ENCODE data around the gene ZNF492.
"Not testable (repeated sequence)": the region's sequence is repeated elsewhere in the genome, so short reads cannot be mapped to it uniquely, and the experiment has no call there.

The ZNF492 gene

DNA sequence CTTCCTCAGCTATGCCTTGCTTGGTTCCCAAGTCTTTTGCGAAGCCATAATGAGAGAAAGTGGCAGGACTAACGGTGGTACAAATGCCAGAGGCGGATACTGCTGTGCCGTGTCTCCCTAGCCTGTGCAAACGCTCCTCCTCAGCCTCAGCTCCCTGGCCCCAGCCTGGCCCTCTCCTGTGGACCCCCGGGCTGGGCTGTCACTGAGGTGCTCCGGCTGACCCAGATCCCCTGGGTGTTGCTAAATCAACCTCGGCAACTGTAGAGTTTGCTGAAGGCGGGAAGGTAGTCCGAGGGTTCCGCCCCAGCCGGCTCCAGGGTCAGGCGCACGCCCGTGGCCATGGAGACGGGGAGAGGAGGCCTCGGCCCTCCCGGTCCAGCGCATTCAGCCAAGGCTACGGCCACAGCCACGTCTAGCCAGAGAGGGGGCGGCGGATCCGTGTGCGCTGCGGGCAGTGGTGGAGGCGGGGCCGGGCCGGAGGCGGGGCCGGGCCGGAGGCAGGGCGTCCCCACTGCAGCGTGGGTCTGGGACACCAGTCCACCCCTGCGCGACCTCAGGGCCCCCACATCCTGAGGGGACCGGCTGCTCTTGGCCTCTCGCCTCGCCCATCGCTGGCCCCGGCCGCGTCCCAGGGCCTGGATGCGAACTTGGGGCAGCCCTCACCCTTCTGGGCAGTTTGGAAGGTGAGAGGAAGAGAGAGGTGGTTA, 16.4 kb upstream of the ZNF492 start:
- DNase-seq (ENCODE audit: low read depth), result no peak

DNA sequence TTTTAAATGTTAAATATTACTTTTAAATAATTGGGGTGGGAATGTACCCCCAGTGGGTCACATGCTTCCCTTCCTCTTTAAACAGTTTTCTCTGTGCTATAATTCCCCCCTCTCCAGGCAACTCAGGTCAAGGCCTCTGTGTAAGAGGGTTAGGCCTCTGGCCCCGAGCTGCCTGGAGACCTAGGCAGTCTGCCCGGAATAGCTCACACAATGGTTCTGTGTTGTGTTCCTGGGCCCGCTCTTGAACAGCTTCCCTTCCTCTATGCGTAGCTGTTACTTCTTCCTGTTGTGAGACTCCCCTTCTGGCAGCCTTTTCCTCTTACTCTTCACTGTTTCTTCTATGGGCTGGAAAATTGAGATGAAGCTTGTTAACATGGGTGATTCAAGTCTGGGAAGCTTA, 14.8 kb upstream of the ZNF492 start:
- no peak for DNase-seq (ENCODE audit: low read depth)

DNA sequence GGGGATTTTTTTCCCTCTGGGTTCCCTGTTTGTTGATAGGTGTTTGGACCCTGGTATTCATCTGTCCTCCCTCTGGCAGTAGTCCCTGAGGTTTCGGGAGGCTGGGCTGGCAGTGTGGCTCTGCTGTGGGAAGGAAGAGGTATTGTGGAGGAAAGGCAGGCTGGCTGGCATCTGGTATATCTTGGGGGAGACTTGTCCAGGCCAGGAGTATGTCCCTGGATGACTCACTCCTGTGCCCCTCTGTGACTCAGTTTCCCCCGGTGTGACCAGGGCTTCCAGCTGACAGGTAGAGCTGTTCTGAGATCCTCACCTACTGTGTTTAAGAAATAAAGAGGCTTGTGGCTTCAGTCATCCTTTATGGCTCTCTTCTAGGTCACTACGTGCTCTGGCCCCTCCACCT, 14.2 kb upstream of the ZNF492 start:
- DNase-seq (ENCODE audit: low read depth), result no peak

DNA sequence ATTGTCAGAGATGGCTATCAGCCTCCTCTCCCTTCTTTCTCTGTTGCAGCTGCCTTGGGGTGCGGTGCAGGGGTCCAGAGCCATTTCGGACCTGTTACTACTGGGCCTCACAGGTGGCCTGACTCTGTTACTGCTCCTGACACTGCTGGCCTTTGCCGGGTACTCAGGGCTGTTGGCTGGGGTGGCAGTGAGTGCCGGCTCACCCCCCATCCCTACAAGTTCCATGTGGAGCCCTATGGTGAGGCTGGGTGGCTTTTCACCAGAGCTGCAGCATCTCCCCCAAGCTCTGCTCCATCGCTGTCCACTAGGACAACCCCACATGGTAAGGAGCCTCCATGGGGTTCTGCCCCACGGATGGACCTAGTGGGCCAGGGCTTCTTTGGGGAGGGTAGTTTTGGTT, 13.7 kb upstream of the ZNF492 start:
- DNase-seq (ENCODE audit: low read depth), result no peak

DNA sequence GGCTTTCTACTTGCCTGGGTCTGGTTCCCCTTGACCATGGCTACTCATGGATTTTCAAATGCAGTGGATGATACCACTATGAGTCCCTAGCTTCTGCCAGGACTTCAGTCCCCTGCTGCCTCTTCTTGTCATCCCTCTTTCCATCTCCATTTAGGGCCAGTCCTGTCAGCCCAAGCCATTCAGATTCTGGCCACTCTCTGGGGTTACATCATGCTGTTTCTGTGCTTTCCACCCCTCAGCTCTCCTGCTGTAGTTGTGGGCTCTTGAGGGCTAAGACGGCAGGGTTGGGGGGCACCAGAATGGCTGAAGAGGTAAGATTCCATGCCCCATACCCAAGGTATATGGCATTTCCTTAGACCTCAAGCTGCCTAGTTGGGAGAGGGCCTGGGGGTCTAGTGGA, 13.2 kb upstream of the ZNF492 start:
- no peak for DNase-seq (ENCODE audit: low read depth)

DNA sequence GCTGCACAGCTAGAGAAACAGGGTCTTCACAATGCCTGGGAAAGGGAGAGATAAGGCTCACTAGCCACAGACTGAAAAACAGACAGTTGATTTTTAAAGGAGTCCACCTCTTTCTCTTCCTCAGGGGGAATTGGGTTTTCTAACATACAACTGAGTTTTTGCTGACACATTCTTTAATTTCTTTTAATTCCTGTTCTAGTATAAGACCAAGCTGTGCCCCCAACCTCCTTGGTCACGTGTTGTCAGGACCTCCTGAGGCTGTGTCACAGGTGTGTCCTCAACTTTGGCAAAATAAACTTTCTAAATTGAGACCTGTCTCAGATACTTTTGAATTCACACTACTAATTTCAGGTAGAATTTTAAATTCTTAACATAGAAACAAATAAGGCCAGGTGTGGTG, 12.1 kb upstream of the ZNF492 start:
- no peak for DNase-seq (ENCODE audit: low read depth)

DNA sequence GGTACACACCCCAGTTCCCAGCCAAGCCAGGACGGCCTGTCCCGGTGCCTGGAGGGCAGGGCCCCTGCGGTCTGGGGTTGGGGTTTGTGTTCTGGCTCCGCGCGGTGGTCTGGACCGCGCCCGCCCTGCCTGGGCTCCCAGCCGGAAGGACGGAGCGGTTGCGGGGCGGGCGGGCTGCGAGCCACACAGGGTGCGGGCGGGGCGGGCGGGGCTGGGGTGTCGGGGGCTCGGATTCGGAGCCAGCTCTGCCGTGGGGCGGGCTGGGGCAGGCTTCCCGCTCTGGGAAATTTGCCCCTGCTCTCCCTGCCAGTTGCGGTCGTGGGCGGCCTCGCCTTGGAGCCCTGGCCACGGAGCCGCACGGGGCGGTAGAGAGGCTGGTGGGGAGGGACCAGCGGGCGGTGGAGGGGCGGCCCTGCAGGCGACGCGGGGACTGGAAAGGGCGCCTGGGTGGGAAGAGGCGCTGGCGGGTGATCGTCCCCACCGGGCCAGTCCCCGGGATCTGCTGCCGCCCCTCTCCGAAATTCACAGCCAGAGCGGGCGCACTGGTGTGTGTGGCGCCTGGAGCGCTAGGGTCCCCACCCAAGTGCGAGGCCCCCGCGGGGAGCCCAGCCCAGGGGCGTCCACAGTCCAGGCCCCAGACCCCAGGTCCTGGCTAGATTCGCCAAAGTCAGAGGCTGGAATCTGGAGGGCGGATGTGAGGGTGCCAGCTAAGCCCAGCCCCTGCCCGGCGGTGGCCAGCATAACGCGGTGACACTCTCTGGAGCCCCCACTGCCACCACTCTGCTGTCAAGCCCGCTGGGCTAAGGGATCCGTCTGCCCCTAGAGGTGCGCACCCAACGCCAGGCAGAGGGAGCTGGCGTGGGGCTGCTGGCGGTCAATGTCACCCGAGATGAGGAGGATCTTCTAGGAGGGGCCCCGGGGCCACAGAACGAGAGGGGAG, 11.0 kb upstream of the ZNF492 start:
- DNase-seq (ENCODE audit: low read depth), result no peak

DNA sequence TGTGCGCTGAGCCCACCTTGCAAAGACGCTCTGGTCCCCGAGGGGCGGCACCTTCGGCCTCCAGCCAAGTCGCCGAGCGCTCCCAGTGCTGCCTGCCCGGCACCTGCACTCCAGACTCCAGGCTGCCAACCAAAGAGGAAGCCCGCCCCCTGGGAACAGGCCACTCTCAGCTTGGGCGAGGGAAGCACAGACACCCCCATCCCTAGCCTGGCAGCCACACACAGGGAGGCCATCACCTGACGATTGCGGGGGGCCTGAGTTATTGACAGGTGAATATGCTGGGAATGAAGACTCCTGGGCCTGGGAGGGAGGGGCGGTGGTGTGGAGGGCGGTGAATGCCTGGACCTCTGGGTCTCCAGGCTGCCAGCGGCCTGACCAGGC, 10.3 kb upstream of the ZNF492 start:
- DNase-seq (ENCODE audit: low read depth), result no peak

DNA sequence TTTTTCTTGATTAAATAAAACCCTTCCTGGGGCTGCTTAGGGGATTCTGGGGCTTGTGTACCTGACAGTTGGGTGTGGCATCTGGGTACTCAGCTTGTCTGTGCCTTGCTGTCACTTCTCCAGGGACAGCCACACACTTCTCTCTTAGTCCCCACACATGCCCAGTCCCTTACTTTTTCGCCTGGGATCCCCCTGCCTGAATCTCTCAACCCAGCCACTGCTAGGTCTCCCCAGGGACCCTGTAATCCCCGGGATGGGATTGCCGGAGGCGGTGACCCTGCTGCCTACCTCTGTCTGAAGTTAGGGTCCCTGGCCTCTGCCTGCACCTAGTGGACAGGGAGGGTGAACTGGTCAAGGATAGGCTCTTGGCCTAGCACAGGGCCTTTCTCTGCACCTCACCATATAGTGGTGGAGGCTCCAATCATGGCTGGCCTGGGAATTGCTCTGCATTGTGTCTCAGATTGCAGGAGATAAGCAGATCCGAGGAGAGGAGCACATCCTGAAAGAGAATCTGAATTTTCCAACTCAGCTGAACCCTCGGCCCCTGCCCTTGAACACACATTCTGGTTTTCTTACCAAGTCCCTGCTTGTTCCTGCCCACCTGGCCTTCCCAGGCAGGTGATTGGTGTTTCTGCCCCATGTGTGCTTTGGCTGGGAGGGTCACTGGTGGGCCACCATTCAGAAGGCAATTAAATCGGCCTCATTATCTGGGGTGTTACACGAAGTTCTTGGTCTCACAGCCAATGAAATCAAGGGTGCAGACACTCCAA, 8.7 kb upstream of the ZNF492 start:
- no peak for DNase-seq (ENCODE audit: low read depth)

DNA sequence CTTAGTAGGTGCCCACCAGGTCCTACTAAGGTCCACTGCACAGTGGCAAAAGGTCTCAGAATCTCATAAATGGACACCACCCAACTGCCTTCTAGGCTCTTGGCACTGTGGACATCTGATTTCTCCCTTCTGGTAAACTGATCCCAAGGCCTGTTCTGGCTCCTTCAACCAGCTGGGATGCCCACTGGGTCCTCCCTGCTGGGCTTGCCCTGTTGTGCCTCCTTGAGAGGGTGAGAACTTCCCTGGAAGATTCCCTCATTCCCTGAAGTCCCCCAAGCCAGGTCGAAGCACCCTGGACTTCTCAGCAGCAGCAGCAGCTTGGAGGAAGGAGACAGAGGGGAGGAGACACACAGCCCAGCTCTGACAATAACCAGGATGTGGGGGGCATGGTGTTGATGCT, 6.6 kb upstream of the ZNF492 start:
- DNase-seq (ENCODE audit: low read depth), result no peak

DNA sequence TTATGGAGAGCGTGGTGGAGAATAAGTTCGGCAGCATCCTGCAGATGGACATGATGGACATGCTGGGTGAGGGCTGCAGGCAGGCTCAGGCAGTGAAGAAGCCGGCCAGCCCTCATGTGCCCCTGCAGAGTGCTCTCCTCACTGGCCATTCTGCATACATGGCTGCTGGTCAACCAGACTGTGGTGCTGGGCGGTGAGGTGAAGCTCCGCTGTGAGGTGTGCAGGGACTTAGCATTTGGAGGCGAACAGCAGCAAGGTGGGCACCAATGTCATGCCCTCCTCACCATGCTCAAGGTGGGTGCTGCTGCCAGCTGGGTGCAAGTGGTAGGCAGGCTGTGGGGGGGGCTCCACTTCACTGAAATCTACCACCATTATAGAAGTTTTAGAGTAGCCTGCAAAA, 5.7 kb upstream of the ZNF492 start:
- no peak for DNase-seq (ENCODE audit: low read depth)

DNA sequence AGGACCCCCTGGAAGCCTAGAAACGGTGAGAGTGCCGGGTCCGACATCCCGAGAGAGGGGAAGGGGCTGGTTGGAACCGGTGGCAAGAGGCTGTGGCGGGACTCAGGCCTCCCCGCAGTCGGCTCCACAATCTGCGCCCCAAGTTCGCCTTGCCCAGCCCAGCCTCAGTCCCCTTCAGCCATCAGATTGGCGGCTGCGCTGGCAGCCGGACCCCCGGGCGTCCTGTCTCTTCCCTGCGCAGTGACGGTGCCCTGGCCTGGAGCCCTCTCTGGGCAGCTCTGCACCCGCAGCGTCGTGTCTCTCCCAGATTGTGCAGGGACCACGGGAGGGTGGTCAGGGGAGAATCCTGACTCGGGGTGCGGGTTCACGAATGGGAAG, 315 bp downstream of the ZNF492 start:
- DNase-seq (ENCODE audit: low read depth), result no peak

DNA sequence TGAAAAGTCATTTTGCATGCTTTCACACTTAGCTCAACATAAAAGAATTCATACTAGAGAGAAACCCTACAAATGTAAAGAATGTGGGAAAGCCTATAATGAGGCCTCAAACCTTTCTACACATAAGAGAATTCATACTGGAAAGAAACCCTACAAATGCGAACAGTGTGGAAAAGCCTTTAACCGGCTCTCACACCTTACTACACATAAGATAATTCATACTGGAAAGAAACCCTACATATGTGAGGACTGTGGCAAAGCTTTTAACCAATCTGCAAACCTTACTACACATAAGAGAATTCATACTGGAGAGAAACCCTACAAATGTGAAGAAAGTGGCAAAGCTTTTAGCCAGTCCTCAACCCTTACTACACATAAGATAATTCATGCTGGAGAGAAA, 51.4 kb downstream of the ZNF492 start:
- DNase-seq (ENCODE audit: low read depth), result not testable (repeated sequence)

DNA sequence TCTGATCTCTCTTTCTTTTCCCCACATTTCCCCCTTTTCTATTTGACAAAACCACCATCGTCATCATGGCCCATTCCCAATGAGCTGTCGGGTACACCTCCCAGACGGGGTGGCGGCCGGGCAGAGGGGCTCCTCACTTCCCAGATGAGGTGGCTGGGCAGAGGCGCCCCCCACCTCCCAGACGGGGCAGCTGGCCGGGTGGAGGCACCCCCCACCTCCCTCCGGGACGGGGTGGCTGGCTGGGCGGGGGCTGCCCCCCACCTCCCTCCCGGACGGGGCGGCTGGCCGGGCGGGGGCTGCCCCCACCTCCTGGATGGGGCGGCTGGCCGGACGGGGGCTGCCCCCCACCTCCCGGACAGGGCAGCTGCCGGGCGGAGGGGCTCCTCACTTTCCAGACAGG, 68.5 kb downstream of the ZNF492 start:
- not testable (repeated sequence) for DNase-seq (ENCODE audit: low read depth)

DNA sequence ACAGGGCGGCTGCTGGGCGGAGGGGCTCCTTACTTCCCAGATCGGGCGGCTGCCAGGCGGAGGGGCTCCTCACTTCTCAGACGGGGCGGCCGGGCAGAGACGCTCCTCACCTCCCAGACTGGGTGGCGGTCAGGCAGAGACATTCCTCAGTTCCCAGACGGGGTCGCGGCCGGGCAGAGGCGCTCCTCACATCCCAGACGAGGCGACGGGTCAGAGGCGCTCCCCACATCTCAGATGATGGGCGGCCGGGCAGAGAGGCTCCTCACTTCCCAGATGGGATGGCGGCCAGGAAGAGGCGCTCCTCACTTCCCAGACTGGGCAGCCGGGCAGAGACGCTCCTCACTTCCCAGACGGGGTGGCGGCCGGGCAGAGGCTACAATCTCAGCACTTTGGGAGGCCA, 69.0 kb downstream of the ZNF492 start:
- DNase-seq (ENCODE audit: low read depth), result not testable (repeated sequence)

DNA sequence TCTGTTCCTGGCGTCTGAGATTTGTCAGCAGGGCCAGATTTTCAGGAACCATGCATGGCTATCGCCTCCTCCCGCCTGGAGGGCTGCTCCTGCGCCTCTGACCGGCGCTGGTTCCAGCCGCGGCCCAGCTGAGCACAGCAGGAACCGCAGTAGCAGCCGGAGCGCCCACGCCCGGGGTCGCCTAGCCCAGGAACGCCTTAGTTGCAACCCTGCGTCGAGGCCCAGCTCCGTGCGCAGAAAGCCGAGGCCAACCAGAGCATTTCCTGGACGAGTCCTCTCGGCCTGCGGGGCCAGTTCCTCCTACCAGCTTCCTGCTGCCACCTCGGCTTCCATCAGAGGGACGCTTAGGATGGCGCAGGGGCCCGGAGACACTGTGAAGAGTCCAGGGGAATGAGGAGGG, 74.9 kb downstream of the ZNF492 start:
- no peak for DNase-seq (ENCODE audit: low read depth)

Measured in GM04504 (cell line).